SU-DHL-6 (cell line): ENCODE results near the gene AKAP11.

Experiments
- H2AFZ ChIP-seq: fragments of 200-600 bp; sonication (generic); 2 replicates; pipeline ENCODE4 v1.6.1; 2014; ENCODE audit warnings: low read depth, mild to moderate bottlenecking, moderate library complexity, mixed read lengths, antibody characterized with exemption, low read length; ENCODE audit not compliant: severe bottlenecking
- H3F3A ChIP-seq: fragments of 200-600 bp; shearing (Covaris generic); 2 replicates; pipeline ENCODE4 v1.6.0; 2016; ENCODE audit warnings: antibody characterized with exemption, mild to moderate bottlenecking; ENCODE audit not compliant: insufficient read depth
- H3K27ac ChIP-seq: fragments of 200-600 bp; sonication (generic); 2 replicates; pipeline ENCODE4 v1.5.1; 2016; ENCODE audit warnings: low read depth, mild to moderate bottlenecking, low read length, moderate library complexity, mixed read lengths
- H3K27me3 ChIP-seq: fragments of 200-600 bp; sonication (generic), shearing (Covaris generic); 2 replicates; pipeline ENCODE4 v1.6.0; 2014; ENCODE audit warnings: mild to moderate bottlenecking, low read length
- H3K36me3 ChIP-seq: fragments of 200-600 bp; sonication (generic); 2 replicates; pipeline ENCODE4 v1.6.1; 2014; ENCODE audit warnings: mild to moderate bottlenecking, low read length, mixed read lengths
- H3K4me2 ChIP-seq: fragments of 300-600, 200-600 bp; shearing (Covaris generic), sonication (generic); 2 replicates; pipeline ENCODE4 v1.6.0; 2014; ENCODE audit warnings: low read length, low read depth, mild to moderate bottlenecking; ENCODE audit not compliant: poor library complexity, severe bottlenecking
- H3K4me3 ChIP-seq: fragments of 200-600 bp; sonication (generic); 2 replicates; pipeline ENCODE4 v1.5.1; 2014; ENCODE audit warnings: antibody characterized with exemption, low read length, mild to moderate bottlenecking, mixed read lengths; ENCODE audit not compliant: insufficient read depth, poor library complexity, severe bottlenecking
- H3K79me2 ChIP-seq: fragments of 200-600 bp; sonication (generic); 2 replicates; pipeline ENCODE4 v1.6.1; 2014; ENCODE audit warnings: mild to moderate bottlenecking, low read length, moderate library complexity; ENCODE audit not compliant: insufficient read depth
- H3K9ac ChIP-seq: fragments of 200-600 bp; sonication (generic); 2 replicates; pipeline ENCODE4 v1.7.0; 2014; ENCODE audit warnings: mild to moderate bottlenecking, low read length
- H3K9me2 ChIP-seq: fragments of 200-600 bp; sonication (generic); replicated peaks from 2 replicates; pipeline ENCODE4 v1.6.1; 2014; ENCODE audit warnings: low read length; ENCODE audit not compliant: insufficient read depth
- H3K9me3 ChIP-seq: fragments of 200-600 bp; sonication (generic); 2 replicates; pipeline ENCODE4 v1.6.1; 2014; ENCODE audit warnings: low read length, mixed read lengths; ENCODE audit not compliant: insufficient read depth
- H4K20me1 ChIP-seq: fragments of 200-600 bp; sonication (generic); 2 replicates; pipeline ENCODE4 v1.6.1; 2014; ENCODE audit warnings: low read depth, mild to moderate bottlenecking, antibody characterized with exemption, low read length, moderate library complexity, mixed read lengths
- CTCF ChIP-seq: fragments of 200-600 bp; sonication (generic); IDR thresholded peaks from one replicate; pipeline ENCODE4 v1.5.1; 2017; ENCODE audit warnings: antibody characterized with exemption, mild to moderate bottlenecking, low read length, moderate library complexity; ENCODE audit not compliant: insufficient read depth, poor library complexity, severe bottlenecking
- EZH2phosphoT487 ChIP-seq: fragments of 200-600 bp; sonication (generic), shearing (Covaris generic); conservative IDR thresholded peaks from 2 replicates; pipeline ENCODE4 v1.6.1; 2018; ENCODE audit warnings: mild to moderate bottlenecking, antibody characterized with exemption, low read length, moderate library complexity, mixed read lengths

Gene AKAP11

DNA sequence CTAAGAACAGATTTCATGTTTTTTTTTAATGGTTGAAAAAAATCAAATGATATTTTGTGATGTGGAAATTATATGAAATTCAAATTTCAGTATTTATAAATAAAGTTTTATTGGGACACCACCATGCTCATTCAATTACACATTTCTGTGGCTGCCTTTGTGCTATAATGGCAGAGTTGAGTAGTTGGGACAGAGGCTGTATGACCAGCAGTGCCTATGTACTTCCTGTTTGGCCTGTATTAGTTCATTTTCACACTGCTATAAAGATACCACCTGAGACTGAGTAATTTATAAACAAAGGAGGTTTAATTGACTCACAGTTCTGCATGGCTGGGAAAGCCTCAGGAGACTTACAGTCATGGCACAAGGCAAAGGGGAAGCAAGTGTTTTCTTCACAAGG is 33.6 kb downstream of the AKAP11 start:
- H3K9ac ChIP-seq = no peak overlapping the region
- H3F3A ChIP-seq = no peaks in the 10 kb centered on the region
- no peaks in the 10 kb centered on the region for H3K79me2 ChIP-seq
- H2AFZ ChIP-seq = no peak overlapping the region
- H3K9me3 ChIP-seq = no peaks in the 10 kb centered on the region
- H3K36me3 ChIP-seq = peaks cover 35% of the 10 kb centered on the region
- TF ChIP-seq EZH2phosphoT487 (no peak), CTCF (no peak)
- no peak overlapping the region for H3K4me2 ChIP-seq
- no peak overlapping the region for H3K4me3 ChIP-seq
- H3K27ac ChIP-seq = no peak overlapping the region
- no peaks in the 10 kb centered on the region for H3K27me3 ChIP-seq
- H4K20me1 ChIP-seq = no peaks in the 10 kb centered on the region
- H3K9me2 ChIP-seq = no peaks in the 10 kb centered on the region

DNA sequence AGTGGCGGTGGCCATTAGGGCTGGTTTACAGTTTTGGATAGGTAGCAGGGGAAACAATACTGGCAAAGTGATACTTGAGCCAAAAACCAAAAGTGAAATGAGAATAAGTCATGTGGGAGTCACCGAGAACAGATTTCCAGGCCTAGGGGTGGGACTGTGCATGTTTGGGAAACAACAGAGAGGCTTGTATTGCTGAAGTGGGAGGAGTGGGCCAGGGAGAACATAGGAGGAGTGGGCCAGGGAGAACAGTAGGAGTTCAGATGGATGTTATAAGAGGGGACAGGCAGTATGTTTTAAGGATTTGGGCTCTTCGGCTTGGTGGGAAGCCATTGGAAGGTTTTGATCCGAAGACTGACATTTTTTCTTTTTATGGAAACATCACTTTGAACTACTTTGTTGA is 35.5 kb downstream of the AKAP11 start:
- H3K36me3 ChIP-seq = peaks cover 25% of the 10 kb centered on the region; the same call in 1 of the 2 replicates
- no peak overlapping the region for H3K4me3 ChIP-seq

DNA sequence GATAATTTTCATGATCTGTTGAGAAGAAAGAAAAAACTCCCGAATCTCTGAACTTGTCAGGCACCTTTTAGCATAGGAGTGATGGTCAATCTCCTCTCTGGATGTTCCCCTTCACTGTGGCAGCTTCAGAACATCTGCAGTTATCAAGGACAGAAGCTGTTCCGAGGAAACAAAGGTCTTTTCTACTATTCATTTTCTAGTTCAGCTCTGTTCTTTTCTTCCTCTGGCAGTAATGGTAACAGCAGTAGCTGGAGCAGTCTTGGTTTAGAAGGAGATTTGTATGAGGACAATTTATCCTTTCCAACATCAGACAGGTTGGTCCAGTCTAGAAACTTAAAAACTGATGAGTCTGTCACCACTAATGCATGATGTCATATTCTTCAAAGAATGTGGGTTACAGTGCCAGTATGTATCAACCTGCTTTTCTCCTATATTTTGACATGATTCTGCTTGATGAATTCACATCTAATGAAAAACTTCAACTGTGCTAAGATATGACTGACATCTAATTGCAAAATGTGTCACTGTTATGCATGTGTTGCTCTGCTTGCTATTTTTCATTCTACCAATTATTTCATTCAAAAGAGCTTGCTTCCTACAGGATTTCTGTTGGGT is 41.0 kb downstream of the AKAP11 start:
- TF ChIP-seq CTCF (no peak), EZH2phosphoT487 (no peak)
- no peak overlapping the region for H3K27ac ChIP-seq
- no peaks in the 10 kb centered on the region for H4K20me1 ChIP-seq
- no peak overlapping the region for H3K9ac ChIP-seq
- no peaks in the 10 kb centered on the region for H3K9me3 ChIP-seq
- no peak overlapping the region for H3K4me3 ChIP-seq
- H3K36me3 ChIP-seq = peaks cover 34% of the 10 kb centered on the region; the same call in 1 of the 2 replicates
- no peak overlapping the region for H2AFZ ChIP-seq
- no peaks in the 10 kb centered on the region for H3K27me3 ChIP-seq
- no peaks in the 10 kb centered on the region for H3F3A ChIP-seq
- H3K9me2 ChIP-seq = no peaks in the 10 kb centered on the region
- no peaks in the 10 kb centered on the region for H3K79me2 ChIP-seq
- H3K4me2 ChIP-seq = no peak overlapping the region

More for the DNA sequence above, 35.5 kb downstream of the AKAP11 start:
- no peak for TF ChIP-seq EZH2phosphoT487
- TF ChIP-seq CTCF = no peak
- H3K79me2 ChIP-seq = no peaks in the 10 kb centered on the region
- H3K27ac ChIP-seq = no peak overlapping the region
- no peaks in the 10 kb centered on the region for H3F3A ChIP-seq
- no peak overlapping the region for H3K4me2 ChIP-seq
- H4K20me1 ChIP-seq = no peaks in the 10 kb centered on the region
- H3K9me3 ChIP-seq = no peaks in the 10 kb centered on the region
- no peak overlapping the region for H3K9ac ChIP-seq
- H3K27me3 ChIP-seq = no peaks in the 10 kb centered on the region
- no peak overlapping the region for H2AFZ ChIP-seq
- no peaks in the 10 kb centered on the region for H3K9me2 ChIP-seq
